SK-N-SH treated with all-trans-retinoic acid at 6 μM for 48 hours (cell line): ENCODE results near the gene PRM3.

Experiments used
- CREB5 ChIP-seq: fragments of 250-450 bp; sonication (Bioruptor Pico); IDR thresholded peaks from 2 replicates; pipeline ENCODE4 v1.5.1; 2020; ENCODE audit warnings: low read depth, mild to moderate bottlenecking, moderate library complexity
- TSHZ2 ChIP-seq: fragments of 250-450 bp; sonication (Bioruptor Pico); IDR thresholded peaks from 2 replicates; pipeline ENCODE4 v1.5.0; 2020; ENCODE audit warnings: mild to moderate bottlenecking, moderate library complexity
- ZNF565 ChIP-seq: fragments of 450-650 bp; formaldehyde crosslinking; conservative IDR thresholded peaks from 2 replicates; pipeline ENCODE4 v1.5.0; 2020; ENCODE audit warnings: low read depth, mild to moderate bottlenecking, moderate library complexity
- ZNF8 ChIP-seq: fragments of 450-650 bp; formaldehyde crosslinking; IDR thresholded peaks from 2 replicates; pipeline ENCODE4 v1.5.0; 2020; ENCODE audit warnings: mild to moderate bottlenecking, moderate library complexity

GRCh38 chr16:11262915-11263314 lies 10.5 kb downstream of the PRM3 start:
- TF ChIP-seq CREB5 (CRISPR knock-in tag) (no peak), ZNF565 (no peak), TSHZ2 (CRISPR knock-in tag) (no peak), ZNF8 (CRISPR knock-in tag) (no peak)
